CD4-positive, alpha-beta T cell treated with Interleukin-4 for 4 hours (primary cell): ENCODE results near the gene MBP.
A peak's percentile ranks its signal among the peaks of the same experiment; 100 is the strongest.

Experiments used
- DNase-seq: peaks from one replicate; pipeline ENCODE4 v3.0.0-alpha.2; 2020

MBP gene

DNA sequence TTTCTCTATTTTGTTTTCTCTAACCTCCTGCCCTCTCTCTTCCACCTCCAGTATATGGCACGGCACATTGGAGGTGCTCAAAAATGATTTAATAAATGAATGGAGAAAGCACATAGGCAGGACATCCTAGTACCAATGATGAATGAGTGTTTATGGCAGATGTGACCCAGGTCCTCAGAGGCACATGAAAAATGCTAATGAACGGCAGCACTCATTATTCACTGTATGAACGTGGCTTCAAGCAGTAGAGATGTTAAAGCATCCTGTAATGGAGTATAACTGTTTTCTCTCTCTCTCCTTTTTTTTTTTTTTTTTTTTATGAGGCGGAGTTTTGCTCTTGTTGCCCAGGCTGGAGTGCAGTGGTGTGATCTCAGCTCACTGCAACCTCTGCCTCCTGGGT, 72.4 kb downstream of the MBP start:
- DNase-seq: no peak

DNA sequence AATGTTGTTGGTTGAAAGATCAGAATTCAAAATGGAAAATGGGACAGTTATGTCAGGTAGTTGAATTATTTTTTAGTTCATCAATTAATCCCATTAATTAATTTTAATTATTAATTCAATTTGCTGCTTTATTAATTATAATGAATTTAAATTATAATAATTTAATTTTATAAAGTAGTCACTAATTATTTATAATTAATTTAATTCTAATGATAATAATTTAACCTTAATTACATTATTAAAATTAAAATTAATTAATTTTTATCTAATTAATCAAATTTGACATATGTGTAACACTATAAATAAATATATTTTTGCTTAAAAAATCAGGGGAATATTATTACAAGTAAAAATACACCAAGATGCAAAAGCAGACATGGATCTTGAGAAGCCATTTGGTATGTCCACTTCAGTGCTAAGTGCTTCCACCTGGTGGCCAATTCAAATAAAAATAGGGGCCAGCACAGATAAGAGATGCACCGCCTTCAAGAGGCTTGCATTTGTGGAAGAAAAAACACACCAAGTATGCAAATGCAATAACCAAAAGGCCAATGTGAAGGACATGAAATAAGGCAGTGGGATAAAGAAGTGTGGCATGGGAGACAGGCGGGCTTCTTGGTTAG, 73.2 kb downstream of the MBP start:
- DNase-seq: peak; percentile 48

DNA sequence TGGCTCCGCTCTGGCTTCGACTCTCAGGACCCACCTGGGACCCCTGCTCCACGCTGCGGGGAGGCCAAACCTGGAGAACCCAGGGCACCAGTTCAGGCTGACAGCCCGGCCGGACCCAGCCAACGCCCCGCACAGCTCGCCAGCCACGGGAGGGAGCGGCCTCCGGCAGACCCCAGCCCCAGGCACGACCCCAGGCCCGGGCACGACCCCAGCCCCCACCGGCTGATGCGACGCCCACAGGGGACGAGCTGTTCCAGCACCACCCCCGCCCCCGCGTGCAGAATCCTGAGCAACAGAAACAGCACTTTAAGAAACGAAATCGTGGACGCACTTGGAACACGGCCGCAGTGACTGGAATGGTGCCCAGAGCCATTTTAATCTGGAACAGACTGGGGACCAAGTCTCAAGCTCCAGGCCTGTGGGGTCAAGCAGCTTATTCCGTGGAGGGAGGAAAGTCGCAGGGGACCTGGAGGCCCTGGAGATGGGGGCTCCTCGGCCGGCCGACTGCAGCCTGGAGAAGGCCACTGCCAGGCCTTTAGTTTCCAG, 74.2 kb downstream of the MBP start:
- no peak for DNase-seq

DNA sequence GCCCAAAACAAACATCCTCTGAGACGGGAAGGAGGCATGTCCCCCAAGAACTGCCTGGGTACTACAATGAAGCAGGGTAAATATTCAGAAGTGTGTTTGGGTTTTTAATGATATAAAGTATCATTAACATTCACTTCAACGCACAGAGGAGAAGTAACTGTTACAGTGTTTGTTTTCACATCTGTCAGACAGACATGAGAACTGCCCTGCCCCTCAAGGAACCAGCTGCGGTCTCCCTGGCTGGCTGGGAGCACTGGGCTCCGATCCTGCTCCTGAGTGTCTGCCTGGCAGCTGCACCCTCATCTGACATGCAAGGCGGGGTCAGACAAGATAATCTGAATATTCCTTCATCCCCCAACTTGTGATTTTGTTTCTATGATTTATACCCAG, 75.6 kb downstream of the MBP start:
- DNase-seq: no peak

DNA sequence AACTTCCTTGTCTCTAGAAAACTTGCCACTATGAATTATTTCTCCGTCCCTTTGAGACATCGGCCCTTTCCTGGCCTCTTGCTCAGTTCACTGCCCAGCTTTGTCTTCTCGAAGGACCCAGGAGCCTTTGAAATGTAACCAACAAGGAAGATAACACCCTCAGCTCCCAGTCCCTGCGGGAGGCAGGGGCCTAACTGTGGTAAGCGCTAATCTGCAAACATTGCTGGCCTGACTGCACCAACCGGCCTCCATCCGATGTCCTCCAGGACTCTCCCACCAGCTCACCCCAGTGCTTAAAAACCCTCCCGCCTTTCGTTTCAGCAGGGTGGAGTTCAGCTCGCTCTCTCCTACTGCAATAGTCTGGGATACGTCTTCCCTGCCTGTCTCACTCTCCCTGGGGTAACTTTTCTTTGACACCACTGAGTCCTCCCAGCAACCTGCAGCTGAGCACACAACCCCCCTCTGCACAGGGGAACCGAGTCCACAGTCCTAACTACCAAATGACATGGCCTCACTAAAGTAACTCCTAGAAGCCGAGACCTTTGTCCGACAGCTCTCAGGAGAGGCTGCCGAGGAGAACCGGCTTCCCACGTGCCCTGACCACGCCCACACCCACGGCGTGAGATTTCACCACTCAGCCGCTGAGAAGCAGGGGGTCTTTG, 76.1 kb downstream of the MBP start:
- no peak for DNase-seq

DNA sequence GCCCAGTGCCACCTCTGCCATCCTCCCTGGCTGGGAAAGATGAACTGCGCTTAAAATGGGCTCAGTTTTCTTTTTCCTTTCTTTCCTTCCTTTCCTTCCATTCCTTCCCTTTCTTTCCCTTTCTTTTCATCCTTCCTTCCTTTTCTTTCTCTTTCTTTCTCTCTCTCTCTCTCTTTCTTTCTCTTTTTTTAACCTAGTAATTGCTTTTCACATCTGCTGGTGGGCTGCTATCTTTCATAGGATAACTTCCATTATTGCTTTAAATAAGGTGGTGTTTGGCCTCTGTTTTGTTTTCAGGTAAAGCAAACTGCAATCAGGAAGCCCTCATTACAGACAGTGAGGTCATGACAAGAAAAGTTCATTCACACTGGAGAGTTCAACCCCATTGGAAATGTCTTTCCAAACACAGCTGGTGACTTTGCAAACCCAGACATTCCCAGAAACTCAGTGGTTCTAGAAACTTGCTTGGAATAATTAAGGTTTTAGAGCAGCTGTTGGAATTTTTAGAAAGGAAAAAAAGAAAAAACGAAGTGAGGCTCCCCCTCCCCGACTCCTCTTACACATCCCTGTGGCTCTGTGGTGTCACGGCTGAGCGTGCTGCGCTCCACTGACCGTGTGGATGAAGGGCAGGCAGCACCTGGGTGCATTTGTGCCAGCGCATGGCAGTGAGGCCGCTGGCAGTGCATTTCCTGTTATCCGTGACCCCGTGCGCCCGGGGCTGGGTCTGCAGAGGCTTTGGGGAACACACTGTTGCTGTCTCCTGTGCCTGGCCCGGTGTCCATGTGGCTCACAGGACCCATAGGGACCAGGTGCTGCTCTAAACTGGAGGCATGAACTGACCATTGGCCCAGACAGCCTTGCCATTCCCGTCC, 76.9 kb downstream of the MBP start:
- no peak for DNase-seq

DNA sequence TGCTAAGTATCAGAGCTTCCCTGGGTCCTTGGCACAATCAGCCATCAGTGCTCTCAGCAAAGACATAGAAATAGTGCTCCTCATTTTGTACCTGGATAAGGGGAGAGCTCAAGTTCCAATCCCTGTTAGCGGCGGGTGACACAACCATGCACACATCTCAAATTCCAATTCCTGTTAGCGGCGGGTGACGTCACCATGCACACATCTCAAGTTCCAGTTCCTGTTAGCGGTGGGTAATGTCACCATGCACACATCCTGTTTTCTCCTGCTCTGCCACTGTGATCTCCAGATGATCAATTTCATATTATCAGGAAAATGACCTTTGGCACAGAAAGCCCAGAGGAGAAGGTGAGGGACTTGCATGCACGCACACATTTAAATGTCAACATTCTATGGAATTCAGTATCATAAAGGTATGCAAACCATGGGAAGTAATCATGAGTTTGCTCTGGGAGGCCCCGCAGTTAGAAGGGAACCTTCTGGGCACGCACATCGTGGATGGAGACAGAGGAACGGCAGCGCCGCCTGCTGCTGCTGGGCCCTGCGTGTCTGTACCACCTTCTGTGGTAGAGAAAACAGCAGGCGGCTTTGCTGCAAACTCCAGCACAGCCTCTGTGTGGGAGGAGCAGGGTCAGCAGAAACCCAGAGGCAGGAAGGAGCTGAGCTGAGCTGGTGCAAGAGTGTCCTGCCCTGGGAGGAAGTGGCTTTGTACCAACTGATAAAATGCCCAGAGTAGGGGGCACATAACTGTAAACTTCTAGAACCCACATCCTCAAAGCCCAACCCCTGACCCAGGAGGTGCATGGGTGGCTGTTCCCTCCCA, 77.8 kb downstream of the MBP start:
- peak; percentile 82 for DNase-seq

DNA sequence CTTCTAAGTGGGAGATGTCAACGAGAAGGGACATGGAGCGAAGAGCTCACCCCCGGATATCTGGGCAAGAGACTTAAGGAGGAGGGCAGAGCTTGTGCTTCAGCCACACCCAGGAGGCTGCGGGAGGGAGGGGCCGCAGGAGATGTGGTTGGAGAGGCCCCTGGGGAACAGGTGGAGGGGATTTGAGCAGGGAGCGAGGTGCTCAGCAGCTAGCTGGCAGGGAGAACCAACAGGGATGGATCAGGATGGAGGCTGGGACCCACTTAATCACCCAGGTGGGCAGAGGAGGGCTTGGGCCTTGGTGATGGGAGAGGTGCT, 78.3 kb downstream of the MBP start:
- DNase-seq: no peak

DNA sequence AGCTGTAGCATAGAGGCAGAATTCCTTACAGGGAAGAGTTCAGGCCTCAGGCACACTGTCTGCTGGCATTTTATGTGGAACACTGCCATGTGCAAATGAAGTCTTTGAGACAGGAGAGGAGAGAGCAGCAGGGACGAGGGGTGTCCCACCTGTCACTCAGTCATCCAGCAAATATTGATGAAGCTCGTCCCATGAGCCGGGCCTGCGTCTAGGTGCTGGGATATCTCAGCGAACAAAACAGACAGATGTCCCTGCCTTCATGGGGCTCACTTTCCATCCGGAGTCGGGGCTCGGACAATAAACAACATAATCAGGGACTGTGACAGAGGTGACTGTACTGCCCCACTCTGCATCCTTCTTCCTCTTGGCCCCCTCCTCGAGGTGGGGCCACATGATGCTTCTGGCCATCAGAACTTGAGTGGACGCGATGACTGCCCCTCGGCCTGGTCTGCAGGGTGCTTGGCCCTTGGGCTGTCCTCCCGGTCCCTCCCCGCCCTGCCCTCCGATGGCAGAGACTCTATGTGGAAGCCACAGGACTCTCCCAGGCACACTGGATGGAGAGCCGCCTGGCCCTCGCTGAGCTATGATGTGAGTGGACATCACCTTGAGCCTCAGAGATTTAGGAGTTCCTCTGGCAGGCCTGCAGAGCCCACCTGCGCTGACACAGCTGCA, 78.8 kb downstream of the MBP start:
- DNase-seq: no peak

DNA sequence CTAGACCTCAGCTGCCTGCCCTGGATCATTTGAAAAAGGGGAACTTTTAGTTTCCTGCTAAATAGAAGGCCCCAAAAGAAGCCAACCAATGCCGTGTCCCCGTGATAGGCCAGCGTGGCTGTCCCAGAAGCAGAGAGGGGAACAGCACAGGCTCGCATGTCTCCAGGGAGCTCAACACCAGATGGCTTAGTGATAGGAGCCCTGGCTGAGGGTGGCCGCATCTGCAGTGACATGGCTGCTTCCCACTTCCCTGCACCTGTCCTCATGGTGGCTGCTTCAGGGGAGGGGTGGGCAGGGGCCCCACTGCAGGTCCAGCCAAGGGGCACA, 79.6 kb downstream of the MBP start:
- no peak for DNase-seq

DNA sequence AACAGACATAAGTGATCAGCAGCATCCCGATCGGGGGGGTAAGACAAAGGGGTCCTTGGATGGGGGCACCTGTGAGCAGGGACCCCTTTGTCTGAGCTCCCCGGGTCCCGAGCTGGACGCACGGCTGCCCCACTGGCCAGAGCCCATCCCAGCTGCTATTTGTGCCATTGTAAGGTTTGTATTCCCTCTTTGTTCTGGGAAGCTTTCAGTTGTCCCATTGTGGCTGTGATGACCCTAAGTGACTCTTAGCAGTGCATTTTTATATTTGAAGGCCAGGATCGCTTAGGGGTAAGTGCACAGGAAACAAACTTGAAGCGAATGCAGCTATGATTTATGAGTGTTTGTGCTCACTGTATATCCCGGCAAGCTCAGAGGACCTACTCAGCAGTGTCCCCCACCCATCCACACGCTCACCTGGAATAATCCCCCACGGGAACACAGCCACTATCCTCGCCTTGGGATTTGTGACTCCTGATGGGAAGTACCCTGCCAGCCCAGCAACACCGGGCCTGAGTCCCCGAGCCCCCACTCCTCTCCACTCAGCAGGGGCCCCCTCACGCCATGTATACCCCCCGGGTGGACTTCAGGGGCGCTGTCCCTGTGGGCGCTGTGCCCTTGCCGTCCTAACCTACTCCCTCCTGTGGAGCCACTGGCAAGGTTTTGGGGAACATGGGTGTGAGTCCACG, 80.1 kb downstream of the MBP start:
- DNase-seq: no peak

DNA sequence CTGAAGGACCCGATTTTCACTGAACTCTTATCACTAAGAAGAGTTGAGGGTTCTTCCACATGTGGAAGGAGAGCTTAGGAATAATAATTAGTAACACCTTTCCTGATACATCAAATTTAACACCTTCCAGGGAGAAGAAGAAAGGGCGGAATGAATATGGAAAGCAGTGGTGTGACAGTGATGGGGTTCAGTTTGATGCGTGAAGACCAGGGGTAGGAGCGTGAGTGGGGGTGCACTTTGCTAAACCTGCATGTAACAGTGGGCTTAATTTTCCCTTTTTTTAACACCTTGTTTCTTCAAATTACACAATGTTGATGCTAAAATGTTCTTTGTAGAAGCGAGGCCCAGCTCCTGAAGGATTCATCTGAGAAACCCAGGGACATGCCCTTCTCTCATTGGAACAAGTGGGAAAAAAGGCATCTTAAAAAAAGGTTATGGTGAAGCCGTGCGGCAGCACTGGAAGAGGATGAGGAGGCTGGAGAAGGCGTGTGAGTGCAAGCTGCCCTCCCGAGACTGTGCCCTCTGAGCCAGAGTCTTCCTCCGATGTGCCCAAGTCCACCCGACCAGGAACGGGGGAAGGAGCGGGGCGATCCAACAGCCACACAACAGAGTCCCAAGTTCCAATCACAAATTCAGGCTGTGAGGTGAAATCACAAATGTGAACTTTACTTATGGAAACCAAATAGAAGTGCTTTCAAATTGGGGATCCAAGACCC, 80.8 kb downstream of the MBP start:
- no peak for DNase-seq

DNA sequence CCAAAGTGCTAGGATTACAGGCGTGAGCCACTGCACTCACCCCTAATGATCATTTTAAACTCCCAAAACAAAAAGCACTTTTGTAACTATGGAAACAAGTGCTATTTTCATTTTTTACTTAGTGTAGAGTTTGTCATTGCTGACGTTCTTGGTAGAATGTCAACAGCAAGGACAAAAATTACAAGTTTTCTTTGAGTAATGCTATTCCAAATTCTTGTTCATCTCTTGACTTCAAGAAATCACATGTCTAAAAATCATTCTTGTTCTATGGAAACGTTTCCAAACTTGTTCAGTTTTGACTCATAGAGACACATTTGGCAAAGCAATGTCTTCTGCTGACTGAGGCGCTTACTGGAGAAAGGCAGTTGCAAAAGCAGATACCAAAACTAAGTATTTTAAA, 82.6 kb downstream of the MBP start:
- DNase-seq: no peak

DNA sequence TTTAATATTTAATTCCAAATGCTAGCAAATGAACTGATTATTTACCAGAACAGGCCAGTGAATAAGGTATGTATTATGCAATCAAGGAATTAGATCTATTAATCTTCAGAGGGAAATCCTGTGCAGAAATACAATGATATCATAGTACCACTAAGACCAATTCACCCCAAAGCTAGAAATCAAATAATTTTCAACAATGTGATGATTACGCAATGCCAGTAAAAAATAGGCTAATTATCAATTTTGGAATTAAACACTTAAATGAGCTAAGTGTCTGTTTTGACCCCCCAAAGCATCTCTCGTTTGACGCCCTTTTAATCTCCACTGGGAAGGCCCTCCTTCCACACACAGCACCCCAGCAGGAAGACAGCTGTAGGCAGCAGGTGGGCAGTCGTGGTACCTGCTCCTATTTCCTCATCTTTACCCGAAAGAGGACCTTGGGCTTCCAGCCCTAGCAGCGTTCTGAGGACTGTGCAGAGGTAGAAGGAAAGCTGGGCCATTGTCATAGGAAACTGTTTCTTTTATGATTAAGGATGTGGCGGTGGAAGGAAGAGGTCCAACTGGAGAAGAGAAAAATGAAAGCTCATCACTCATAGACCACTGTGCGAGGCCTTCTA, 84.7 kb downstream of the MBP start:
- DNase-seq: no peak

DNA sequence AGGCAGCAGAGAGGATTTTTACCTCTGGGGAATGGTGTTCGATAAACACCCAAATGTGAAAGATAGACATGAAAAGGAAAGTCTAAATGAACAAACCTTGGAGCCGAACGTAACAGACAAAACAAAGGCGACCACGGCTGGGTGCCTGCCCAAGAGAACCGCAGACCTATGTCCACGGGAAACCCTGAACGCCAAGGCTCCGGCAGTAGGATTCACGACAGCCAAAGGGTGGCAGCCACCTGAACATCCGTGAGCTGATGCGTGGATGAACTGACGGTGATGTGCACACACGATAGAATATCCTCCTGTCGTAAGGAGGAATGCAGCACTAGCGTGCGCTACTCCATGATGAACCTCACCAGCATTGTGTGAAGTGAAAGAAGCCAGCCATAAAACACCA, 85.6 kb downstream of the MBP start:
- no peak for DNase-seq

DNA sequence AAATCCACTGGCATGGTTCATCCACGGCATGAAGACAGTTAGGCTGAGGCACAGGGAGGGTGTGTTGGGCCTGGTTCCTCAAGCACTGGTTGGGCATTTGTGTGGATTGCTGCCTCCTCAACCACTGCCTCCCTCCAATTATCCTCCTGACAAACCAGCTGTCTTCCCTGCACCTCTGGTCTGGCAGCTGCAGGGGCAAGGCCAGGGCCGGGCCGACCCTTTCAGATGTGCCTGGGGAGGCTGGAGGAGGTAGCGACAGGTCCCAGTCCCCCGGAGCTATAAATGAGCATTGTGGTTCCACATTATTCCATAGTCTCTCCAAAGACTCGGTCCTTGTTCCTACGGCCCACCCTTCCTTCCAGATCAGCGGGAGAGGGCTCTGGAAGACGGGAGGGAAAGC, 86.2 kb downstream of the MBP start:
- no peak for DNase-seq

DNA sequence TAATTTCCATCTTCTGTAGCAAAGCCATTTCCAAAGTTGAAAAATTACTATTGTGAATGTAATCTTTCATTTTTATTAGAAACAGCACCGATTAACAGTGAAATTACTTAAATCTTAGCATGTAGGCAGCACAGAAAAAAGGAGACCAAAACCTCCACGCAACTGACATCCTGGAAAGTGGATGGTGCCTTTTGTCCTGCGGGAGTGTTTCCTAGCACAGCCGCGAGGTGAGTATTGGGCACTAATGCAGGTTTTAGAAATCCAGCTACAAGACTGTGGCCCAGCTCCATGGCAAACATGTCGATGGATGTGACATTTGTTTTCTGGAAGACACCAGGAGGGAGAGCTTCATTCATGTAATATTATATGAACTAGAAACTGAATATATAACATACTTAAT, 86.9 kb downstream of the MBP start:
- DNase-seq: no peak

DNA sequence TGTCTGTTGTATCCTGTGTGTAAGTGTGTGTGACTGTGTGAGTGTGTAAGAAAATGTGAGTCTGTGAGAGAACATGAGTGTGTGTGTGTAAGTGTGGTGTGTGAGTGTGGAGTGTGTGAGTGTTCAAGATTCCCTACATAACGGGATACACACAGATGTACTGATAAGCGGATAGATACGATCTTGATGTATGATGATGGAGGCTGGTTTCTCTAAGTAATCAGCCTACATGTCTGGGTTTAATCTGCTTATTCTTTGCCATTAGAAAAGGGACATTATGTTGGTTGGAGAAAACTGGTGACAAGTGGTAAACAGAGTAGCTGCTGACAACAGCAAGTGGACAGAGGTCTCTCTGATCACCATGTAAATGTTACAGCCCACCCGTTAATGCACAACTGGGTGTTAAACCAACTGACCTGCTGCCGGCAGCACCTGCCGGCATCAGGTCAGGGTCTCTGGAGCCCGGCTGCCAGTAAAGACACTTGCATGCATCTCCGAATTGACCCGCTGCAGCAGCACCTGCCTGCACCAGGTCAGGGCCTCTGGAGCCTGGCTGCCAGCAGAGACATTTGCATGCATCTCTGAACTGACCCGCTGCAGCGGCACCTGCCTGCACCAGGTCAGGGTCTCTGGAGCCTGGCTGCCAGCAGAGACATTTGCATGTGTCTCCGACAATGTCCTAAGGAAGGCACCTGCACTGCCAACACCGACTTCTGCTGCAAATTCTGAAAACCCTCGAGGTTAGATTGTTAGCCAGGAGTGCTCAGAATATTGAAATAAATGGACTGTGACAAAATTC, 87.5 kb downstream of the MBP start:
- no peak for DNase-seq

DNA sequence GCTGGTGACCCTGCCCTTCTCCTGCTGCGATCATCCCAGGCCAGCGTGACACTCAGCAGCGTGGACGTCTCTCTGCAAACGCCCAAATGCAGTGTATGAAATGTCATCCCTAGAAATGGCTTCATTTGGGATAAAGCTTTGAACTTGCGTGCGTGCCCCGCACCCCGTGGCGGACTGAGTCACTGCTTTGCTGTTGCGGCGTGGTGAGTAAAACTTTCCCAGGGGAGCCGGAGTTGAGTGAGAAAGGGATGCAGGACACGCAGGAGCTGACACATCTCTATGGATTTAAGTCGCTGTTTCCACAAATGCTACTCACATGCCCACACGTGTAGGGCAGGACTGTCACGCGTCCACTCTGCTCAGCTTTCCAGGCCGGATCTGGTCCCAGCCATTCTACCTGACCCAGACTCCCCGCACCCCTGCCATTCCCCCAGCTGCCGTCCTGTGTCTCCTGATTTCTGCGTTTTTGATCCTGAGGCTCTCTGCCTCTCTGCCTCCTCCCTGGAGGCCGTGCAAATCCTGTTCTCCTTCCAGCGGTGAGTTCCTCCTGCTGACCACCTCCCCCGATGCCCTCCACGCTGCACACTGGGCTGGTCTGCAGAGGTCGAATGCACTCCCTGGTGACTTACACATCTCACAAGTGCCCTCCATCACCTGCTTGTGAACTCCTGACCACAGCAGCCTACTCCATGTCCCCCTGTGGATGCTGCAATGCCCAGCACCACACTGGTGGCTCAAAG, 88.9 kb downstream of the MBP start:
- DNase-seq: no peak
